ENCODE measurements around the gene CALU.

The CALU gene

DNA sequence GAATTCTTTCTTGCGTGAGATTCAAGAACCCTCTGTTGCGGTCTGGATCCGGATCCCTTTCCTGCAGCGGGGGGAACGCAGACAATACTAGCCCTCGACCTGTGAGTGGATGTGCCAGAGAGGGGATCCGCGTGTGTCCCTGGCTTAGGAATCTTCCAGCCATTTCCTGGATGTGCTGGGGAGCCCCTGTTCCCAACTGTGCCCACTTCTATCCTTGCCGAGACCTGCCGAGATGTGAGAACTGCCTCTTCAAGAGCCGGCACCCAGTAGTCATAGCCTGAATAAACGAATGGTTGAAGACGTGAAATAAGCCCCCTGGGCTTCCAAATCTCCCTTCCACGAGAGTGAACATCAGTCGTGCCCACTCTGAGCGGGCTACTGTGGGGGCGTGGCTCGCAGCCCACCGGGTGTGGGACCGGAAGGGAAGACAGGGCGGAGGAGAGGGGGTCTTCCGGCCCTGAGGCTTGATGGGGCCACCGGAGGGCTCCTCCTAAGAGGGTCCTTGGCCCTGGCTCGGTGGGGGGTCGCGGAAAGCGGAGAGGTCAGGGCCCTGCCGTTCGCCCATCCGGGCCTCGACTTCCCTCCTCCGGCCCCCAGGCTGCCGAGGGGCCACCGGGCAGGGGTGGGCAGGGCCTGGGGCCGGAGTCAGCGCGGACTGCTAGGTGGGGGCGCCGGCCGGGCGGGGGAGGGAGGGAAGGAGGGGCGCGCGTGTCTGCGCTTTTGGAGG is 51.3 kb downstream of the CALU start:
- DNase-seq, result no peak

DNA sequence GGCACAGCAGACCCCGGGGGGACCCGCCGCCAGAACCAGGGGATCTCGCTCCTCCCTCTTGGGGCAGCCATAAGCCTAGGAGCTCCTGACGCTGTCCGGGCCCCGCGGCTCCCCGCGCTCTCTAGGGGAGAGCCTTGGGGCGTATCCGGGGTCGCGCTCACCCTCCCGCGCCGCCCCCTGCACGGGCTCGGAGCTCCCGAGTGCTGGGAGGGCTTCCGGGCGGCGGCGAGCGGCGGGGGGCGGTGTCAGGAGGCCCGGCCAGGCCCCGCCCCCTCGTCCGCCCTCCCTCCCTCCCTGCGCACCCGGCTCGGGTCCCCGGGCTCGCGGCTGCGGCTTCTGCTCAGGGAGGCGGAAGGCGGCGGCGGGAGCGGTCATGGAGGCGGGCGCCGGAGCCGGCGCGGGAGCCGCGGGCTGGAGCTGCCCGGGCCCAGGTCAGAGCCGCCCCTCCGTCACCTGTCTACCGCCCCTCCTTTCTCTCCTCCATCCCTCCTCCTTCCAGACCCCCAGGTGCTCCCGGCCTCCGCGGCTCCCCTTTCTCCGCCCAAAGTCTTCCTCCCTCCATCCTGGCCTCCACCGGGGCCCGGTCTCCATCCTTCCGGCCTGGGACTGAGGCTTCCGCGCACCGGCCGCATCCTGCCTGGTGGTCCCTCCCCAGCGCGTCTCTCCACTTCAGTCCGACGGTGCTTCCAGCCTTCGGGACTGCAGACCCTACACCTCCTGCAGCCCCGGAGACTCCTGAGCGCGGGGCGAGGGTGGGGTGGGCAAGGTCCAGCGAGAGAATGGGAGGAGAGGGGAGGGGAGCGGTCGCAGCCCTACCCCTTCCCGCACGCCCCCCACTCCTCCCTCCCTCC is 52.2 kb downstream of the CALU start, which contains the start of gene CCDC136:
Gene CCDC136, plus strand, starts transcription at position 848 of the 851 bp plus-strand sequence. CDS start 444 bp downstream, outside the sequence.
- peak; percentile 90 for DNase-seq

DNA sequence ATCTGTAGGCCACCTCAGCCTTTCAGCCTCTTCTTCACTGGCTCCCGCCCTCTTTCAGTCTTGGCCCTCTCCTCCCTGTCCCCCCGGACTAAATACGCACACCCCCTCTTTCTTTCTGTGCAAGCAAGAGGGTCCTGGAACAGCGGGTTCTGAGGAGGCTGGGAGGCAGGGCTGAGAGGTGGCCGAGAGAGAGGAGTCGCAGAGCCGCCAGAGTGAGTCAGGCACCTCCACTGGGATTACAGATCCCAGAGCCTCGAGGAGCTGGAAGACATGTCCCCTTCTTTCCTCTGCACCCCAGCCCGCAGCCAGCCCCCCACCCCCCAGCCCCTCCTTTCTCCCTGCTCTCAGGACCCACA is 52.8 kb downstream of the CALU start:
- DNase-seq, result peak; percentile 47

DNA sequence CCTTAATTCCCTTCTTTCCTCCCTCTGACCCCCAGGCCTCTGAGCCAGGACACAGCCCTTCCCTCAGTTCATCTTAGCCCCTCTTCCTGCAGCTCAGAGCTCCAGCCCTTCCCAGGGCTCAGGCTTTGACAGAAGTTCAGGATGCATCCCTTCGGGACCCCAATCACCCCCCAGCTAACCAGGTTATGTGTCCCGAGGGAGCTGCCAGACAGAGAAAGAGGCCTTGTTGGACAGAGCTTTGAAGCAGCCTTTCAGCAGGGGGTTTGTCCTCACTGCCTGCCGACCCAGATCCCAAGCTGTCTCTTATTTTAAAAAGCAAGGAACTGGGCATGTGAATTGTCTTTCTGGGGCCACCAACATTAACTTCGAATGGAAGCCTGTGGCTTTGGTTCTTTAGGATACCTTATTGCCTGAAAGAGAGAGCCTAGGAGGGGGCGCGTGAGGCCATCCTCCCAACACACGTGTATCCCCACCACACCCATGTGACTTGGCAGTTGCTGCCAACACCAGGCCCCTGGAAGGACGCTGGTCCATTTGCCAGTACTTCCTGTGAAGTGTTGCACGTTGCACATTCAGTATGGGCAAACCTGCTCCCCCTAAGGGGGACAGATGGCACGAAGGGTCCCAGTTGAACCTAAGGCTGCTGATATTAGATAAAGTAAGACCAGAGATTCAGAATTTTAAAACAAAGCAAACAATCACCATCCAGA is 53.5 kb downstream of the CALU start:
- DNase-seq, result no peak

DNA sequence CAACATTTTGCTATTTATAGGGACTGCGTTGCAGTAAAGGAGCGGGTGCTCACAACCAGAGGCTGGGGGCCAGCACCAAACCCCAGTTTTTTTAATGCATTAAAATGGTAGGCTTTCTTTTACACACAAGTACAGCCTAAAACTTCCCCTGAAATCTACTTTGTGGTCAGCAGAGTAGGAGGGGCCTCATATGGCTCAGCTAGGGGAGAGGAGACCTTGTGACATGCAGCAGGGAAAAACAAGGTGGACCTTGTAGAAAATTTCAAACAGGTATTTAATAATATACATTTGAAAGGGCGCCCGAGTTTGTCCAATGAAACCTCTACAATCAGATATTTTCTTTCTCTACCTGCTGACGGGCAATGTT is 54.0 kb downstream of the CALU start:
- no peak for DNase-seq

DNA sequence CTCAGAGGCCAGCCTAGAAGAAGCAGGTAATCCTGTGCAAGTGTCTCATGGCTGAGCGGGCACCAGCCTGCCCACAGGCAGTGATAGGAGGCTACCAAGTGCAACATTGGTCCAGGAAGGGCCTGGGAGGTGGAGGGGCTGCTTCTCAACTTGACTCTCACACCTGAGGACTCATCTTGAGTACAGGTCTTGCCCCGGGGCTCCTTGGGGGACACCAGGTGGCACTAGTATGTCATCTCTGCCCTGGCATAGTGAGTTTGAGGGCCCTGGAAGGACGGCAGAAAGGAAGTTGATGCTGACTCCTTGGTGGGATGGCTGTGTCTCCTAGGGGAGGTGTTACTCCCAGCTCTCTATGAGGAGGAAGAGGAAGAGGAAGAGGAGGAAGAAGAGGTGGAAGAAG is 54.9 kb downstream of the CALU start:
- DNase-seq, result peak; percentile 34

DNA sequence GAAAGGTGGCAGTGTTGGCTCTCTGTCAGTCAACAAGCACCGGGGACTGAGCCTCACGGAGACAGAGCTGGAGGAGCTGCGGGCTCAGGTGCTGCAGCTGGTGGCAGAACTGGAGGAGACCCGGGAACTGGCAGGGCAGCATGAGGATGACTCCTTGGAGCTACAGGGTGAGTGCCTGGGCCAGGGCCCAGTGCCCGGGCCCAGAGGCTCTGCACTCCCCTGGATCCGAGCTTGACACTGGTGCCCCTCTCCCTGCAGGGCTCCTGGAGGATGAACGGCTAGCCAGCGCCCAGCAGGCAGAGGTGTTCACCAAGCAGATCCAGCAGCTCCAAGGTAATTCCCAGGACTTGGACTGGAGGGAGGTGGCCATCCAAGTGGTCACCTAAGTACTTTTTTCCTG is 55.3 kb downstream of the CALU start:
- no peak for DNase-seq

DNA sequence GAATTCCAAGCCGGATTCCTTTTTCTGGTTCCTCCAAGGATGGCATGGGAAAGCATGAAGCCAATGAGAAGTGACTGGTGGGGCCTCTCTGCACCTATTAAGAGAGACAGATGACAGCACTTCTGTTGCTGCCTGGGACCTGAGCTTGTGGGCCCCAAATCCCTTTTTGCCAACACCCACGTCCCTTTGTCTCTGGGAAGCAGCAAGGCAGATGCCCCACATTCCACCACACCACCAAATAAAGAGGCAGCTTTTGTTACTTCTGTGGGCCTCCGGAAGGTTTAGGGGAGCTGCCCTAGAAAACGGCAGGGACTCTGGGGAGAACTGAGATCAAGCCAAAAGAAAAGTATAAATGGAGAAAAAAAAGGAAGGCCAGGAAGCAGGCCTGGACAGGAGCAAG is 56.0 kb downstream of the CALU start:
- DNase-seq, result no peak

DNA sequence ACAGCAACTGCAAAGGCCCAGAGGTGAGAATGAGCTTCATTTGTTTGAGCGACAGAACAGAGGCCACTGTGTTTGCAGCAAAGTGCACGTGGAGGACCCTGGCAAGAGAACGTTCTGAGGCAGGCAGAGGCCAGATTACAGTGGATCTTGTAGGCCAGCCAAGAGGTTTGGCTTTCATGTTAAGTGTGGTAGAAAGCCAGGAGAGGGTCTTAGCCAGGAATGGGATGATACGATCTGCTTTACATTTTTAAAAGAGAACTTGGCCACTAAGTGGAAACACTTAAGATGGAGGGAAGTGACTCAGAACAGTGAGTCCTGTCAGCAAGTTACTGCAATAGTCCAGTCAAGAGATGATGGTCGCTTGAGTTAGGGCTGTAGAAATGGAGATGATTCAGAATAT is 57.2 kb downstream of the CALU start:
- no peak for DNase-seq

DNA sequence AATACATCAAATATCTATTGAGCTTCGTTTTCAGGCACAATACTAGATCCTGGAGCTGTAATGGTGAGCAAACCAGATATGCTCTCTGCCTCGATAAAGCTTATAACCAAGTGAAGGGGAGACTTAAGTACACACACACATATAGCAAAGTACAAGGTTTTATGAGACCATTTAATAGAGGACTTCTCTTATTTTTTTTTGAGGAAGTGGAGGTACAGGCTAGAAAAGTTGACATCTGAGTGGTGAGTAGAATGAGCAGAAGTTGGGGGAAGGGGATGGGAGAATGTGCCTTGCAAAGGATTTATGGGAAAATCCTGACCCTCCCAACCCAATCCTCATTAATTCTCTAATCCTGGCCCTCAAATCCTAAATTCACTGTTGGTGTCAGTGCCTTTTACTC is 60.3 kb downstream of the CALU start:
- no peak for DNase-seq

DNA sequence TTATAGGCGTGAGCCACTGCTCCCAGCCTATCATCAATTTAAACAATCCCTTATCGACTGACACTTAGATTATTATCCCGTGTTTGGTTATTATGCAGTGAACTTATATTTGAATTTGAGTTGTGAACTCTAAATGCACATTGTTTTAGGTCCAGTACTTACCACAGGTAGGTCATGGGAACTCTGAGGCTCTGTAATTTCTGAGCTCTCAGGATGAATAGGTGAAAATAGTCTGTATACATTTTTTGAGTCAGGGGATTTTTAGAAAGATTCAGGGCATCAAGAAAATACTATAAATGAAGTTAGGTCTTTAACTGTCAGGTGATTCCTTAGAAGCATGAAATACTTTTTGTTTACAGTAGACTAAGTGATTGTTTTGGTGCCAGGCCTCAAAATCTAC is 61.4 kb downstream of the CALU start:
- DNase-seq, result no peak

DNA sequence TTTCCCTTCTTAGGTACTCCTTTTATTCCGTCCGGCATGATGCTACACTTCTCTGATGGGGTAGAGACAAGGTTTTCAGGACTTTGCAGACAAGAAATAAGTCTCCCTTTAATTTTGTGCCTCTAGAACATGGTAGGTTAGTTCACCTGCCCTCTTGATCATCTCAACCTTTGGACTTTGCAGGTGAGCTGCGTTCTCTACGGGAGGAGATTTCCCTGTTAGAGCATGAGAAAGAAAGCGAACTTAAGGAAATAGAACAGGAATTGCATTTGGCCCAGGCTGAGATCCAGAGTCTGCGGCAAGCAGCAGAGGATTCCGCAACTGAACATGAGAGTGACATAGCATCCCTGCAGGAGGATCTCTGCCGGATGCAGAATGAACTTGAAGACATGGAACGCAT is 61.8 kb downstream of the CALU start:
- DNase-seq, result no peak

DNA sequence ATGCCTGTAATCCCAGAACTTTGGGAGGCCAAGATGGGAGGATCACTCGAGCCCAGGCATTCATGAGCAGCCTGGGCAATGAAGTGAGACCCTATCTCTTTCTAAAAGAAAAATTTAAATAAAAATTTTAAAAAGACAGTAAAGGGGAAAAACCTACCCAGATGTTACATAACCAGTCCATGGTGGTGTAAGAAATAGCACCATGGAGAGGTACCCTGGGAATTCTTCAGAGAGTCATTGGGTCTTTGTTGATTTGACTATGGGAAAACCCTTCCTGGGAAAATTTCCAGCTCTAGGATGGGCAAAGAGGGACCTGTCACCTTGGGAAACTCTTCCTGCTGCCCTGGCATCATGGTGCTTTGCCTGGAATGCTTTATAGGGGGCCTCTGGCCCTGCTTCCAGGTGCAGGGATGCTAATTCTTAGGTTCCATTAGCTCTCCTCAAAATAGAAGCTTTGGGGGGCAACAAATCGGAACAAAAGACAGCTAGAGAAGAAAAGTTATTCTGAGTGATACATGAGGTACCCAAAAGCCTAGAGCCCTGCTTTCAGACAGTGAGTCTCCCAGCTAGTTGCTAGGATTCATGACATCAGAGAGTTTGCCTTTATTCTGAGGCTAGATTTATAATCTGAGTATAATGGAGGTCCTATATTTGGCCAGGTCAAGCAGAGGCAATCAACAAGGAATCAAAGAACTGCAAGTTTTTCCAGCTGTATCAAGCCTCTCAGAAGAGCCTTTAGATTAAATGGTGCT is 62.7 kb downstream of the CALU start:
- DNase-seq, result no peak

DNA sequence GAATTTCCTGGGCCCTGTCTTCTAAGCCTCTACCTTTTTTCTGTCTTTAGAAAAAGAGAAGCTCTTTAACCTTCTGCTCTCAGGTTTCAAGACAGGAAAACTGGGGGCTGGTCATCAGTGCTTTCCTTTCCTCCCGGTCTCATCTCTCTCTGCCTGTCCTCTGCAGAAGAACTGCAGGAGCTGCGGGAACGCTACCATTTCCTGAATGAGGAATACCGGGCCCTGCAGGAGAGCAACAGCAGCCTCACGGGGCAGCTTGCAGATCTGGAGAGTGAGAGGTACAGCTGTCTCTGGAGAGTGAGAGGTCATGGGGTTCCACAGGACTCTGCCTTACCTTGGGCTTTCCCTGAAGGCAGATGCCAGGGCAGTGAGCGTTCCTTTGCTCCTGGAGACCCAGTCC is 65.3 kb downstream of the CALU start:
- DNase-seq, result no peak

DNA sequence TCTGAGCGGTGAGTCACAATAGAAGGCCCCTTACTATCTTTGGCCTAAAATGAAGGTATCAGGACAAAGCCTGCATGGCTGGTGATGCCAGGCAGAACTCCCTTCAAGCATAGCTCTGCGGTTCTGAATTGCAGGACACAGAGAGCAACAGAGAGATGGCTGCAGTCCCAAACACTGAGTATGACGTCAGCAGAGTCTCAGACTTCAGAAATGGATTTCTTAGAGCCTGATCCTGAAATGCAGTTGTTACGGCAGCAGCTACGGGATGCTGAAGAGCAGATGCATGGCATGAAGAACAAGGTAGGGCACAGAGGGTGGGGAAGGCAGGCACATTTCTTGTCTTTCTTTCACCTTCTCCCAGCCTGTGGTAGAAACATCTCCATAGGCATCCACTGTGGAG is 66.1 kb downstream of the CALU start:
- DNase-seq, result no peak

DNA sequence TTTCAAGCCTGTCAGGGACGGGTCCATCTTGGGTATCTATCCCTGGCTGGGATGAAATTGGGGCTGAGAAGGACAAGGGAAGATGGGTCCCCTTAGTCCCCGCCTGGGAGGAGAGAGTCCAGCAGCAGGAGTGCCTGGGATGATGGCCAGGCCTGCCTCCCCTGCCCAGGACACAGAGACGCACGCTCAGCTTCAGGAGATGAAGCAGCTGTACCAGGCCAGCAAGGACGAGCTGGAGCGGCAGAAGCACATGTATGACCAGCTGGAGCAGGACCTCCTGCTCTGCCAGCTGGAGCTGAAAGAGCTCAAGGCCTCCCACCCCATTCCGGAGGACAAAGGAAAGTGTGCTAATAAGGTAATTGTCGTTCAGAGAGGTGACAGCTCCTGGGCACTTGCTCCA is 68.0 kb downstream of the CALU start:
- peak; percentile 42 for DNase-seq

DNA sequence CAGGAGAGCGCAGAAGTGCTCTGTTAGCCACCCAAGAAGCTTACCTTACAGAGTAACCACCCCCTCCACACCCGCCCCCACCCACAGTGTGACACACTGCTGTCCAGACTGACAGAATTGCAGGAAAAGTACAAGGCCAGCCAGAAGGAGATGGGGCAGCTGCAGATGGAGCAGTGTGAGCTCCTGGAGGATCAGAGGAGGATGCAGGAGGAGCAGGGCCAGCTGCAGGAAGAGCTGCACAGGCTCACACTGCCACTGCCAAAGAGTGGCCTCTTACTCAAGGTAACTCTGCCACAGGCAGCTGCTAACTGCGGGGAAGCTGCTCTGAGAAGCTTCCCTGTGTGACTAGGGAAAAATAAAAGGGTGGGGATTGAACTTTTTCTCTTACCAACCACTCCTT is 70.2 kb downstream of the CALU start:
- peak; percentile 22 for DNase-seq

DNA sequence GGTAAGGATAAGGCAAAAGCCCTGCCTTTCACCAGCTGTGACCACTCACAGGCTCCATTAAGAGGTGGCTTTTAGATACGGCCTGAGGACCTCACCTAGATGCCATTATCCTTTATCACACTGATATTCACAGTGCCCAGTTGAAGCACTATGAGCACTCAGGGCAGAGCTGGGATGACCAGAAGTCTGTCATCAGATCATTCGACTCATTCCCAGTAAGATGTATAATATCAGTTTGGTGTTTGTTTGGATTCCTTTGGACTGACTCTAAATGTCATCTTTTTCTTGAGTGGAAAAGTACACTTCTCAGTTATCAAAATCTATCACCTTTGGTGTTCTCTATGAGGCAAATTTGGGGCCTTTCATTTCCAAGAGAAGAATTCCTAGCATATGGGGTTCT is 71.3 kb downstream of the CALU start:
- DNase-seq, result no peak

DNA sequence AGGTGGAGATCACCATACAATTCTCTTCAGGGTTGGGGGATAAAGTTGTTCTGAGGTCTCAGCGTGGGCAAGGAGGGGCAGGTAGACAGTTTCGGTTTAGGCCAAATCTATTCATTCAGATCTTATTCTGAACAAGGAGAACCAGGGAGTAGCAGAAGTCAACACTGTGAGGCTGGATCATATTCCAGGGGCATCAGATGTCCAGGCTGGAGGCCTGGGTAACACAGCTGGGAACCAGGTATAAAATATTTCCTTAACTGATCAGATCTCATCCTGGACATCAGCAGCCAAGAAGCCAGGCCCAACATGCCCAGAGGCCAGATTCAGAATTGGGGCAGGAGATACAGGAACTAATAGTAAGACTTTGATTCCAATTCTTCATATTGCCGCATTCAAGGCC is 71.8 kb downstream of the CALU start:
- DNase-seq, result no peak

DNA sequence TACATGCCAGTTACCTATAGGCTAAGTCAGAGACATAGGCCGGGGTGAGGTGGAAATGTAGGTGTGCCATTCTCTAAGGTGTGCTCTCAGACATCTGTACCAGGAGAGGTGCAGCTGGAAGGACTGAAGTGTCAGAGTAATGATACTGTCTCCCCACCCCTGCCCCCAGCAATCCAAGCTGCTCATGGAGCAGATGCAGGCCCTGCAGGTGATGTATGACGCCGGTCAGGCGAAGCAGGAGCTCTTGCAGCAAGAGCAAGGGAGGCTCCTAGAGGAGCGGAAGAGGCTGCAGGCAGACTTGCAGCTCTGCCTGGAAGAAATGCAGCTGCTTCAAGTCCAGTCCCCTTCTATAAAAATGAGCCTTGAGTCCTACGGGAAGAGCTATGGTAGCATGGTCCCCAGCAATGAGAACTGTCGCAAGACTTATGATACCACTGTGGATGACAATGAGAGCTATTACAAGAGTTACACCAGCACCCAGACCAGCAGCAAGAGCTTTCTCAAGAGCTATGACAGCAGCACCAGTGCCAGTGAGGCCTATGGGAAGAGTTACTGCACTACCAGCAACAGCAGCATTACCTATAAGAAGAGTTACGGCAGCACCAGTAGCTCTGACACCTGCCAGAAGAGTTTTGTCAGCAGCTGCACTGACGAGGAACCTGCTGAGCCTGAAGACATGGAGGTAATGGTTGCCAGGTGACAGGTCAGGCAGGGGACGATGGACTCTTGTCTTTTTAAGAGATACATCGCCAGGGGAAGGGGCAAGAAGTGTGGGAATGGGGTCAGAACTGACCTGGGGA is 72.7 kb downstream of the CALU start:
- DNase-seq, result peak; percentile 92

DNA sequence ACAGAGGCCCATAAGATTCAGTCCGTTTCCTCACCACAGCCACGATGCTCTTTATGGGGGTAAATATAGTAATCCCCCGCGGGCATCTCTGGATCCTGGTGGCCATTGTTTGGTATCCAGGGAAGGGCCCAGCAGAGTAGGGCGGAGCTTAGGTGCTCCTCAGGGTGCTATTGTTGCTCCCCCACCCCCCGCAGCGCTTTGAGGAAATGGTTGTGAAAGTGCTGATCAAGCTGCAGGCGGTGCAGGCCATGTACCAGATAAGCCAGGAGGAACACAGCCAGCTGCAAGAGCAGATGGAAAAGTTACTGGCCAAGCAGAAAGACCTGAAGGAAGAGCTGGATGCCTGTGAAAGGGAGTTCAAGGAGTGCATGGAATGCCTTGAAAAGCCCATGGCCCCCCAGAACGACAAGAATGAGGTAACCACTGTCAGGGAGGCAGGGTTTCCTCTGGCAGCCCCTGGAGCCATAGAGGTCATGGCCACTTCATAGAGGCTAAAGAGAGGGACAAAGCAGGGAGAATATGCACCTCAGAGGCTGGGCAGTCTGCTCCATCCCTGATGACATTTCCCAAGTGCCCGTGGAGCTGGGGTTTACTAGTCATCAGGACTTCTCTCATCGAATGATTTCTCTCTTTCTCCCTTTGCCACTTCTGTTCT is 73.5 kb downstream of the CALU start:
- peak; percentile 99 for DNase-seq

DNA sequence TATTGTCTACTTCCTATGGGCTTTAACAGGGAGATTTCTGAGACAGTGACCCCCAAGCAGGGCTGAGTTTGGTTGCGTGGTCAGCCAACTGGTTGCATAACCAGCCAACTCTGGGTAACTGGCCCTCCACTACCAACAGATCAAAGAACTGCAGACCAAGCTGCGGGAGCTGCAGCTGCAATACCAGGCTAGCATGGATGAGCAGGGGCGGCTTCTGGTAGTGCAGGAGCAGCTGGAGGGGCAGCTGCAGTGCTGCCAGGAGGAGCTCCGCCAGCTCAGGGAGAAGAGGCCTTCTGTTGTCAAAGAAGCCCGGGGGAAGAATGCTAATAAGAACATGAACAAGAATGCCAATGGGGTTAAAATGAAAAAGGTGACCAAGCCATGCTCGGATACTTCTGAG is 75.3 kb downstream of the CALU start:
- DNase-seq, result no peak
